Erythroblast (primary cell): ENCODE measurements around the gene TPCN2.

Experiments
- GATA1 ChIP-seq: IDR thresholded peaks from 2 replicates; pipeline ENCODE4 v1.6.1; 2011; ENCODE audit warnings: low read depth, mild to moderate bottlenecking, control low read depth, low read length, moderate library complexity
- POLR2A ChIP-seq: IDR thresholded peaks from 2 replicates; pipeline ENCODE4 v1.6.1; 2011; ENCODE audit warnings: mild to moderate bottlenecking, low read length

- no peak for TF ChIP-seq POLR2A
- no peak for TF ChIP-seq GATA1
Observed at GRCh38 chr11:69157156-69157821, 108.6 kb downstream of the TPCN2 start.
